Smooth muscle cell (in vitro differentiated cells): Measurements from ENCODE around the gene SRXN1. TPM values are rescaled to one million over a fixed set of nuclear protein-coding genes. Genes with fewer than 3 reads are reported as not detected.
A peak's percentile ranks its signal among the peaks of the same experiment; 100 is the strongest.

Source experiments
- DNase-seq: peaks from one replicate; lab custom pipeline; 2025; ENCODE audit not compliant: unreplicated experiment; lab: John Stamatoyannopoulos, UW
- H2AFZ ChIP-seq: fragments of 200-600 bp; sonication (generic); 2 replicates; pipeline ENCODE4 v1.6.0; 2016; ENCODE audit warnings: antibody characterized with exemption, low read depth, mild to moderate bottlenecking
- H3F3A ChIP-seq: fragments of 200-600 bp; sonication (generic); 2 replicates; pipeline ENCODE4 v1.6.0; 2017; ENCODE audit warnings: antibody characterized with exemption, low read depth
- H3K27ac ChIP-seq: fragments of 200-600 bp; sonication (generic); 2 replicates; pipeline ENCODE4 v1.5.1; 2016; ENCODE audit warnings: low read depth, mild to moderate bottlenecking
- H3K27me3 ChIP-seq: fragments of 200-600 bp; sonication (generic); 2 replicates; pipeline ENCODE4 v1.6.1; 2016; ENCODE audit warnings: low read depth, mild to moderate bottlenecking
- H3K36me3 ChIP-seq: fragments of 200-600 bp; sonication (generic); 2 replicates; pipeline ENCODE4 v1.5.1; 2016; ENCODE audit warnings: low read depth
- H3K4me1 ChIP-seq: fragments of 200-600 bp; sonication (generic); 2 replicates; pipeline ENCODE4 v1.5.1; 2016; ENCODE audit warnings: low read depth
- H3K4me2 ChIP-seq: fragments of 200-600 bp; sonication (generic); 2 replicates; pipeline ENCODE4 v1.6.0; 2016; ENCODE audit warnings: mild to moderate bottlenecking
- H3K4me3 ChIP-seq: fragments of 200-600 bp; sonication (generic); 2 replicates; pipeline ENCODE4 v1.5.1; 2016; ENCODE audit warnings: mild to moderate bottlenecking
- H3K79me2 ChIP-seq: fragments of 200-600 bp; sonication (generic); 2 replicates; pipeline ENCODE4 v1.6.0; 2016; ENCODE audit warnings: low read depth, mild to moderate bottlenecking
- H3K9ac ChIP-seq: fragments of 200-600 bp; sonication (generic); 2 replicates; pipeline ENCODE4 v1.6.0; 2016; ENCODE audit warnings: low read depth
- H3K9me3 ChIP-seq: fragments of 200-600 bp; sonication (generic); replicated peaks from 2 replicates; pipeline ENCODE4 v1.5.1; 2016; ENCODE audit warnings: low read depth
- H4K20me1 ChIP-seq: fragments of 200-600 bp; sonication (generic); 2 replicates; pipeline ENCODE4 v1.6.0; 2016; ENCODE audit warnings: low read depth
- CTCF ChIP-seq: fragments of 200-600 bp; sonication (generic); IDR thresholded peaks from 2 replicates; pipeline ENCODE4 v1.5.1; 2017; ENCODE audit warnings: borderline replicate concordance, mild to moderate bottlenecking, antibody characterized with exemption; ENCODE audit not compliant: insufficient read depth, poor library complexity, severe bottlenecking
- WGBS: methylation state at CpG from one replicate; pipeline ENCODE4 v1.1.7; 2016; ENCODE audit warnings: low lambda C conversion rate; 5-methylcytosine and 5-hydroxymethylcytosine counted together
- polyA plus RNA-seq: library from polyadenylated mRNA; unstranded; fragments of >200 nt; fragmentation: Nextera tagmentation; extraction: Ambion mirVana; gene quantifications from 2 replicates; pipeline ENCODE4 v1.2.1, GENCODE V29; 2016
- total RNA-seq: library from RNA; depleted of rRNA; stranded (reverse); fragments of >200 nt; gene quantifications from 2 replicates; pipeline ENCODE4 v1.2.3, GENCODE V29; 2014

SRXN1 gene
- total RNA-seq, result 24.3 and 27.2 TPM in 2 replicates
- polyA plus RNA-seq, result 26.9 and 32.2 TPM in 2 replicates

GRCh38 chr20:653110-653589 is at the start of gene SRXN1:
Gene SRXN1 (minus strand): TSS chr20:653200. CDS start chr20:653185, 15 bp downstream.
- H3K9me3 ChIP-seq, result no peaks in the 10 kb centered on the region
- peak; percentile 81 for DNase-seq
- no peaks in the 10 kb centered on the region for H3K79me2 ChIP-seq

DNA sequence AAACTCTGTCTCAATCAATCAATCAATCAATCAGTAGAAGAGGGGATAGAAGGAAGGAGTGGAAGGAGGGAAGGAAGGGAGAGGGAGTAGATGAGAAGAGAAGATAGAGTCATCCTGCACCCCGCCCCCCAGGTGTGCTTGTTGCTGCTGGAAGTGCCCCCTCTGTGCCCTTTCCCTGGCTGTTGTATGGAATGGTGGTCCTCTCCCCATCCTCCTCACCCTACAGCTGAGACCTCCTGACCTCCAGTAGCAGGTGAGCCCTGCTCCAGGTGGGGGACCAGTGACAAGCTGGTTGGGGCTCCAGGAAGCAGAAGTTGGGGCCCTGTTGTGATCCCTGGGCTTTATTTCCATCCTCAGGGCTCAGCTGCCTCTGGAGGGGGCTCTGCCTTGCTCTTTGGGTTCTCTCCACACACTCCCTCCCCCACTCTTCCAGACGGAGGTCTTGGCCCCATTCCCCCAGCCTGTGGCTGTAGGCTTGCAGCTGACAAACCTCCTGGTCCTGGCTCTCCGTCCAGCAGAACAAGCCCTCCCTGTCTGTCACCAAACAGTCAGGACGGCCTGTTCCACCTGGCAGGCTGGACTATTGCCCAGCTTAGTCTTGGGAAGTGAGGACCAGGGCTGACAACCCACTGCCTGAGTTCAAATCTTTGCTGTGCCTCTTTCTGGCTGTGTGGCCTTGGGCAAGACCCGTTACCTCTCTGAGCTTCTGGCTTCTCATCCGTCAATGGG is 48.6 kb upstream of the SRXN1 start:
- no peaks in the 10 kb centered on the region for H3K36me3 ChIP-seq
- no peak for TF ChIP-seq CTCF
- no peak overlapping the region for H3K9ac ChIP-seq
- no peaks in the 10 kb centered on the region for H4K20me1 ChIP-seq
- no peak overlapping the region for H3K27ac ChIP-seq
- DNase-seq, result no peak
- H3K79me2 ChIP-seq, result no peaks in the 10 kb centered on the region
- H2AFZ ChIP-seq, result no peak overlapping the region
- peaks cover 9% of the 10 kb centered on the region for H3K4me1 ChIP-seq
- H3K9me3 ChIP-seq, result no peaks in the 10 kb centered on the region
- peaks cover 5% of the 10 kb centered on the region for H3K27me3 ChIP-seq
- H3K4me3 ChIP-seq, result no peak overlapping the region
- H3F3A ChIP-seq, result no peaks in the 10 kb centered on the region
- no peak overlapping the region for H3K4me2 ChIP-seq
- 83% methylated on average over 6 of the region's 6 CpGs for WGBS

More at GRCh38 chr20:653110-653589, at the start of gene SRXN1:
- peaks cover 11% of the 10 kb centered on the region for H3K4me1 ChIP-seq
- no peaks in the 10 kb centered on the region for H3K27me3 ChIP-seq
- peak; percentile 66 for TF ChIP-seq CTCF
- H3K27ac ChIP-seq, result peak within 1 kb of the TSS; percentile 84
- peak within 1 kb of the TSS; percentile 86 for H2AFZ ChIP-seq
- H3F3A ChIP-seq, result no peaks in the 10 kb centered on the region
- WGBS, result 1% methylated on average over 52 of the region's 74 CpGs
- H3K36me3 ChIP-seq, result peaks cover 2% of the 10 kb centered on the region
- H3K4me3 ChIP-seq, result peak within 1 kb of the TSS; percentile 74
- H3K9ac ChIP-seq, result peak within 1 kb of the TSS; percentile 97
- H4K20me1 ChIP-seq, result peaks cover 23% of the 10 kb centered on the region
- H3K4me2 ChIP-seq, result peak within 1 kb of the TSS; percentile 95

DNA sequence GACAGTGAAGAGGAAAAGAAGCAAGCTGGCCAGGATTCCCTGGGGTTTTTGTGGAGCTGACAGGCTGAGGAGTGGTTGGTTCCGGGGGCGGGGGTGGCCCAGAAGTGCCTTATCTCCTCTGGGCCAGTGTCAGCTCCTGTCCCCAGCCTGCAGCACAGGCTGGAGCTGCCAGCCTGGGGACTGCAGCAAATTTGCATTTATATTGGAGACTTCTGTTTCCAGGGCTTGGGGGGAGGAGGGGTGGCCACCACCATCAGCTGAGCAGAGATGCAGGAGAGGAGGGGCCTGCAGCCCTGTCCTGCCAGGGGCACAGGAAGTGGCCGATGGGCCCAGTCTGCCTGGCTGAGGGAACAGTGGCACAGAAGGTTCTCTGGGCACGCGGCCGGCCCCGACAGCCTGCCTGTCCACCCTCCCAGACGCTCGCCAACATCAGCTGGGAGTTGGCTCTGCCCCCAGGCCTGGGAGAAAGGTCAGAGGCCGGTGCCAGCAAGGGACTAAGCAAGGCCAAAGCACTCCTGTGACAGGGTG is 46.9 kb upstream of the SRXN1 start:
- TF ChIP-seq CTCF, result no peak
- Histone ChIP-seq H3K4me3 (no peak overlapping the region), H3K27ac (no peak overlapping the region), H3F3A (no peaks in the 10 kb centered on the region), H3K9ac (no peak overlapping the region), H3K79me2 (no peaks in the 10 kb centered on the region), H3K4me2 (no peak overlapping the region), H2AFZ (no peak overlapping the region), H3K27me3 (no peaks in the 10 kb centered on the region), H3K4me1 (peaks cover 9% of the 10 kb centered on the region), H4K20me1 (no peaks in the 10 kb centered on the region), H3K36me3 (no peaks in the 10 kb centered on the region), H3K9me3 (no peaks in the 10 kb centered on the region)
- no peak for DNase-seq
- WGBS, result 52% methylated on average over 10 of the region's 10 CpGs
